Omental fat pad (tissue), 4 donors: ENCODE data around the gene DUSP22. TPM values are rescaled to one million over a fixed set of nuclear protein-coding genes. Genes with fewer than 3 reads are reported as not detected.

ENCODE experiments used
- ATAC-seq: fragments of 150-250 bp; one replicate; pipeline ENCODE4 v1.9.1; 2016; ENCODE audit warnings: mild to moderate bottlenecking, moderate library complexity; ENCODE audit not compliant: low FRiP score
- DNase-seq: peaks from one replicate; pipeline ENCODE4 v3.0.0-alpha.2; 2019; ENCODE audit warnings: low spot score
- CTCF ChIP-seq, 3 donors: fragments of 450-650 bp; IDR thresholded peaks; one replicate each; pipeline ENCODE4 v1.5.1; 2016 to 2017; ENCODE audit warnings: antibody characterized with exemption in 3 of 3, mild to moderate bottlenecking in 3 of 3, moderate library complexity in 2 of 3
- total RNA-seq, 4 donors: library from RNA; depleted of rRNA; stranded (reverse); fragments of >200 nt; gene quantifications; one replicate each; pipeline ENCODE4 v1.1.0, GENCODE V29; 2016

DUSP22 gene
- total RNA-seq, 4 donors from 2014 or later: 47.4 to 93.6 (median 65.4) TPM

DNA sequence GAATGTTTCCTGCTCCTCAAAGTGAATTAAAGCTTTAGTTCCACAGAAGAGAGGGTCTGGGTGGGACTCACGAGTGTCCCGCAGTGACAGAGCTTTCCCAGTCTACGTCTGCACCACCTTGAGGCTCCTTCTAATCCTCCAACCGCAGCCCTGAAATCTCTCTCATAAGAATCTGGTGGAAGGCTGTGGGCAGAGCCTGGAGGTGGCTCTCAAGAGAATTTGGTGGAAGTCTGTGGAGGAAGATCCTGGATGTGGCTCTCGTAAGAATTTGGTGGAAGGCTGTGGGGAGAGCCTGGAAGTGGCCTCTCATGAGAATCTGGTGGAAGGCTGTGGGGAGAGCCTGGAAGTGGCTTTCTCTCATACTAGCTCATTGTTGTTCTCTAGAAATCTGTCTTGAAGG, 13.8 kb upstream of the DUSP22 start:
- ATAC-seq: no peak

DNA sequence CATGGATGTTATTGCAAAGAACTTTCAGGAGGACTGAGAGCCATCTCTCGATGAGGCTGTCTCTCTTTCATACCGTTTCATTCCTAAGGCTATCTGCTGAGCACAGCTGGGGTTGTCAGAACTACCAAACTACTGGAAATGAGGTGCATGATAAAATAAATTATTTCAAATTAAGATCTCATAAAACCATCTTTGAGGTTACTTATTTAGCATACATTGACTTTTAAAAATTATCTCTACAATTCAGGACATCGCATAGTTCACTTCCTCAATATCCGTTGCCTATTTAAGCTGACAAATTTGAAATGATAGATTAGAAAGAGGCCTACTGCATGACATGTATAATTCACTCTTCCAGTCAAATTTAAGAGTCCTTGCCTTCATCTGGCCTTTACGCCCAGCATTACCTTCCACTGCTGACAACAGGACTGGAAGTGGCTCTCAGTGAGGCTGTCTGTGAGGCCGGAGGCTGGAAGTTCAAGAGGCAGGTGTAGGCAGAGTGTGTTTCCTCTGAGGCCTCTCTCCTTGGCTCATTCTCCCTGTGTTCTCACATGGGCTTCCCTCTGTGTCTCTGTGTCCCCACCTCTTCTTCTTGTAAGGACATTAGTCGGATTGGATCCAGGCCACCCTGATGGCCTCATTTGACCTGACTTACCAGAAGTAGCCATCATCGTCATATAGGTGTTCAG, 12.8 kb upstream of the DUSP22 start:
- ATAC-seq: no peak
- no peak for TF ChIP-seq CTCF (IDR thresholded peaks at IDR 0.05)
- no peak for DNase-seq

More for the DNA sequence above, 13.8 kb upstream of the DUSP22 start:
- no peak for DNase-seq
- no peak for TF ChIP-seq CTCF (IDR thresholded peaks at IDR 0.05)

DNA sequence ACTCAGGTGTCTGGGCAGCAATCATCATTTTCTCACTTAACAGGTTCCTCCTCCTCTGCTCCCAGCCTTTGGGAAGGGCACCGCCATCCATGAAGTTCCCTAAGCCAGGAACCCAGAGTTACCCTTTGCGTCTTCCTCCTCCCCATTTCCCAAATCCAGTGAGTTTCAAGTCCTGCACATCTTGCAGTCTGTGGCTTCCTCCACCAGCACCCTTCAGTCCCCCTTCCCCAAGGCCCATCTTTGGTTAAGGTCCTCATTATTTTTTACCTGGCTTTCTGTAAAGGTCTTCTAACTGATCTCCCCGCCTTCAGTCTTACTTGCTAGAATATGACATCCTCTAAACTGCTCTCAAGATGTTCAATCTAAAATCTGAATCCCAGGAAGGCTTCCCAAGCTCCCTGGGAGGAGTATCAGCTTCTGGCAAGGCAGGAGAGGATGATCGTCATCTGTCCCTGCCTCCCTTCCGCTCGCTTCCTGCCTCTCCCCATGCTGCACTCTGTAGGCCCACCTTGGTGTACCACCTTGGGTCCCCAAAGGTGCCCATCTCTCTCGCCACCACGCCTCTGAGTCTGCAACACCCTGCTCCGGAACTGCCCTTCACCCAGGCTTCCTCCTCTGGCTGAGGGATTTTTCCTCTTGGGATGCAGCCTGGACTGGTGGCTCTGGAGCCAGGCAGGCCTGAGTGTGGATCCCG, 11.4 kb upstream of the DUSP22 start:
- no peak for TF ChIP-seq CTCF (IDR thresholded peaks at IDR 0.05)
- DNase-seq (no peak), ATAC-seq (no peak)

GRCh38 chr6:281469-282103, 10.7 kb upstream of the DUSP22 start:
- TF ChIP-seq CTCF (IDR thresholded peaks at IDR 0.05): no peak
- DNase-seq: no peak
- ATAC-seq: no peak

DNA sequence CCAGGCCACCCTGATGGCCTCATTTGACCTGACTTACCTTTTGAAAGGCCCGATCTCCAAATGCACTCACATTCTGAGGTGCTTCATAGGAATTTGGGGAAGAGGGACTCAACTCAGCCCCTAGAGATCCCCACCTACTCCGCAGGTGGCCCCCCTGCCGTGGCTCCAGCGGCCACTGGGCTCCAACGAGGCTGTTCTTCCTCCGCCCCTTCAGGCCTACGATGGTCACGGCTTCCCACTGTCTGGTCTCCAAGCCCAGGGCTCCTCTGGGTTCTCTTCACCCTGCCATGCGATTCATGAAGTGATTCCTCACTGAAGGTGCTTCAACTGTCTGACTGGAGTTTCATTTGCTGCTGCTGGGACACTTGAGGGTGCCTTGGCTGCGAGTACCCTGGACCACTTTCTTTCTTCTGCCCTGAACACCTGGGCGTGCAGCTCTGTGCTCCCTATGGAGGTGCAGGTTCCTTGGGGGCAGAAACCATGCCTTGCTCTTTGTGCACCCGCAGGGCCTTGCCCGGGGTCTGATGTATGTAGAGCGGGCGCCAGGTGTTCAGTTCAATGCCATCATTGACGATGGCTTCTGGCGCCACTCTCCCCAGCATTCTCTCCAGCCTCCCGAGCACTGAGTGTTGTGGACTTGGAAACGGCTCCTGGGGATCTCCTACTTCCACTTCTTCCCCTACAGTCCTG, 10.0 kb upstream of the DUSP22 start:
- DNase-seq: no peak
- TF ChIP-seq CTCF (IDR thresholded peaks at IDR 0.05): no peak
- ATAC-seq: no peak

- no peak for TF ChIP-seq CTCF (IDR thresholded peaks at IDR 0.05)
- DNase-seq (no peak), ATAC-seq (no peak)
These were observed 9.3 kb upstream of the DUSP22 start for GRCh38 chr6:282867-283416.
